ENCODE measurements around the gene PSMD13. TPM values are rescaled to one million over a fixed set of nuclear protein-coding genes. Genes with fewer than 3 reads are reported as not detected.

PSMD13 gene
- total RNA-seq, 4 donors from 2014 or later: 85.8 to 114 (median 93.5) TPM

DNA sequence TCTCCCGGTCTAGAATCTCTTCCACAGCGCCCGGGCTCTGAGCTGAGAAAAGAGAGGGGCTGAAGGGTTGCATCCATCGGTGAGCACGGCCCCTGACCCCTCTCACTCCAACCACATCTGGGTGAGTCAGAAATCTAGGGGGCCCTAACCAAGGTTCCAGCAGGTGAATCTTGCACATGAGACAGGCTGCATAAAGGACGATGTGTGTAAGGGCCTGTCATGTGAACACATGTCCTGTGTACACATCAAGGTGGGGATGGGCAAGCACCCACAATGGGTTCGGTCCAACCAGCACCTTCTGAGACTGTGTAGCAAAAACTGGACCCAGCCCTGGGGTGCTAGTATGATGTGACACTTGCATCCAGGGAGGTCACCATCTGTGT is 30.8 kb upstream of the PSMD13 start:
- Histone ChIP-seq H3K36me3 (peaks cover 0 to 65% of the 10 kb centered on the region in 2 donors), H3K4me1 (peaks cover 3 to 67% (median 31%) of the 10 kb centered on the region in 3 donors), H3K27me3 (no peaks in the 10 kb centered on the region), H3K4me3 (peak overlapping the region; percentile 97 to 99), H3K9me3 (no peaks in the 10 kb centered on the region), H3K27ac (peak overlapping the region in 3 of 4 donors; percentile 95 to 100 (median 97))
- ATAC-seq: no peak
- 68% methylated on average over 5 of the region's 7 CpGs; no CpG with 5 or more reads in 1 of the 2 donors for WGBS, 2 donors (ENCODE audit: low coverage in 1 of 2)
- TF ChIP-seq POLR2A (IDR thresholded peaks at IDR 0.05): no peak
- no peak for TF ChIP-seq POLR2AphosphoS5 (IDR thresholded peaks at IDR 0.05)
- TF ChIP-seq, protein P1, sequence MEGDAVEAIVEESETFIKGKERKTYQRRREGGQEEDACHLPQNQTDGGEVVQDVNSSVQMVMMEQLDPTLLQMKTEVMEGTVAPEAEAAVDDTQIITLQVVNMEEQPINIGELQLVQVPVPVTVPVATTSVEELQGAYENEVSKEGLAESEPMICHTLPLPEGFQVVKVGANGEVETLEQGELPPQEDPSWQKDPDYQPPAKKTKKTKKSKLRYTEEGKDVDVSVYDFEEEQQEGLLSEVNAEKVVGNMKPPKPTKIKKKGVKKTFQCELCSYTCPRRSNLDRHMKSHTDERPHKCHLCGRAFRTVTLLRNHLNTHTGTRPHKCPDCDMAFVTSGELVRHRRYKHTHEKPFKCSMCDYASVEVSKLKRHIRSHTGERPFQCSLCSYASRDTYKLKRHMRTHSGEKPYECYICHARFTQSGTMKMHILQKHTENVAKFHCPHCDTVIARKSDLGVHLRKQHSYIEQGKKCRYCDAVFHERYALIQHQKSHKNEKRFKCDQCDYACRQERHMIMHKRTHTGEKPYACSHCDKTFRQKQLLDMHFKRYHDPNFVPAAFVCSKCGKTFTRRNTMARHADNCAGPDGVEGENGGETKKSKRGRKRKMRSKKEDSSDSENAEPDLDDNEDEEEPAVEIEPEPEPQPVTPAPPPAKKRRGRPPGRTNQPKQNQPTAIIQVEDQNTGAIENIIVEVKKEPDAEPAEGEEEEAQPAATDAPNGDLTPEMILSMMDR (IDR thresholded peaks at IDR 0.05): no peak
- TF ChIP-seq EP300 (IDR thresholded peaks at IDR 0.05): no peak

- 0 to 33% methylated on average over 1 to 8 of the region's 39 CpGs for WGBS, 2 donors (ENCODE audit: low coverage in 1 of 2)
- Histone ChIP-seq H3K27ac (peak overlapping the region; percentile 95 to 100 (median 98)), H3K27me3 (no peaks in the 10 kb centered on the region), H3K36me3 (peaks cover 0 to 65% of the 10 kb centered on the region in 2 donors), H3K4me1 (peaks cover 3 to 74% (median 33%) of the 10 kb centered on the region in 3 donors), H3K4me3 (peak overlapping the region; percentile 97 to 99), H3K9me3 (no peaks in the 10 kb centered on the region)
- no peak for TF ChIP-seq POLR2A (IDR thresholded peaks at IDR 0.05)
- TF ChIP-seq POLR2AphosphoS5 (IDR thresholded peaks at IDR 0.05): no peak
- TF ChIP-seq, protein P1 (IDR thresholded peaks at IDR 0.05): no peak
- ATAC-seq: peak; percentile 32
Measured at GRCh38 chr11:206526-207207, 30.1 kb upstream of the PSMD13 start.

DNA sequence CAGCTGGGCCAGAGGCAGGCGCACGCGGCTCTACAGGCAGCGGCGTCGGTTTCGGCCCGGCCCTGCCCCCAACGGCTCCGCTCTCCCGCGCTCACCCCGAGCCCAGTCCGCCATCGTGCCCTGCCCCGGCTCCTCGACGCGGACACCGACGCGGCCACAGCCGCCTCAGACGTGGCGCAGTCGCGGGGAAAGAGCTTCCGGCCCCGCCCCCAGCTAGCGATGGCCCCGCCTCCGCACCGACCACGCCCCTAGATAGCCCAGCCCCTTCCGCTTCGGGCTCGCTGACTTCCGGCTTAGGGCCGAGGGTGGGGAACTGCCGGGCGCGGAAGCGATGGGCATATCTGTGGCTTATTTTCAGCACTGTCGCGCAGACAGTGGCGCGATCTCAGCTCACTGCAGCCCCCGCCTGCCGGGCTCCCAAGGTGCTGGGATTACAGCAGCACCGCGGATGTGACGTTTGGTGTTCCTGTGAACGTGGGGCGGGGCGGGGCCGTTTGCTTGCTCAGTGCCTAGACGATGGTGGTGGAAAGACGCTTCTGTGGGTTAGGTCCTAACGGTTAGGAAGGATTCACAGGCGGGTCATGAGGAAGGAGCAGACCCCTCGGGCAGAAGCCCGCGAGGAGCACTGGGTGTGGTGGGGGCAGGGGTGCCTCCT is 29.4 kb upstream of the PSMD13 start, which contains the start of the genes BET1L and RIC8A:
Gene BET1L (minus strand): TSS at position 192 of the 655 bp plus-strand sequence. CDS start 78 bp downstream, at position 114.
Gene RIC8A (plus strand): TSS at position 501 of the 655 bp plus-strand sequence. CDS start 1,147 bp downstream, outside the sequence.
- Histone ChIP-seq H3K36me3 (peaks cover 0 to 65% of the 10 kb centered on the region in 2 donors), H3K4me3 (peak within 1 kb of the TSS; percentile 97 to 99), H3K27ac (peak within 1 kb of the TSS; percentile 95 to 100 (median 98)), H3K4me1 (peaks cover 3 to 70% (median 33%) of the 10 kb centered on the region in 3 donors), H3K27me3 (no peaks in the 10 kb centered on the region), H3K9me3 (no peaks in the 10 kb centered on the region)
- WGBS, 2 donors (ENCODE audit: low coverage in 1 of 2): no CpG with 5 or more reads among the region's 63 CpGs
- TF ChIP-seq POLR2AphosphoS5 (IDR thresholded peaks at IDR 0.05) (peak; percentile 96), POLR2A (IDR thresholded peaks at IDR 0.05) (peak; percentile 77 to 92), EP300 (IDR thresholded peaks at IDR 0.05) (no peak)
- peak; percentile 92 for ATAC-seq

GRCh38 chr11:207863-208180 is 29.0 kb upstream of the PSMD13 start:
- 0% methylated on average over 1 of the region's 27 CpGs for WGBS, 2 donors (ENCODE audit: low coverage in 1 of 2)
- no peak for TF ChIP-seq POLR2AphosphoS5 (IDR thresholded peaks at IDR 0.05)
- TF ChIP-seq POLR2A (IDR thresholded peaks at IDR 0.05): no peak
- TF ChIP-seq, protein P1 (IDR thresholded peaks at IDR 0.05): no peak
- no peak for TF ChIP-seq EP300 (IDR thresholded peaks at IDR 0.05)
- peak overlapping the region; percentile 97 to 99 for H3K4me3 ChIP-seq
- peaks cover 3 to 66% (median 33%) of the 10 kb centered on the region in 3 donors for H3K4me1 ChIP-seq
- no peaks in the 10 kb centered on the region for H3K27me3 ChIP-seq
- ATAC-seq: peak; percentile 7
- no peaks in the 10 kb centered on the region for H3K9me3 ChIP-seq
- peaks cover 0 to 65% of the 10 kb centered on the region in 2 donors for H3K36me3 ChIP-seq
- H3K27ac ChIP-seq: peak overlapping the region; percentile 95 to 100 (median 98)

- WGBS, 2 donors (ENCODE audit: low coverage in 1 of 2): 0% methylated on average over 7 to 10 of the region's 57 CpGs
- peaks cover 0 to 65% of the 10 kb centered on the region in 2 donors for H3K36me3 ChIP-seq
- TF ChIP-seq POLR2A (IDR thresholded peaks at IDR 0.05): peak; percentile 82 to 89
- peak; percentile 69 for TF ChIP-seq POLR2AphosphoS5 (IDR thresholded peaks at IDR 0.05)
- TF ChIP-seq EP300 (IDR thresholded peaks at IDR 0.05): no peak
- TF ChIP-seq, protein P1 (IDR thresholded peaks at IDR 0.05): peak in 2 of 4 experiments; percentile 27 to 35
- H3K9me3 ChIP-seq: no peaks in the 10 kb centered on the region
- H3K4me1 ChIP-seq: peaks cover 3 to 62% (median 33%) of the 10 kb centered on the region in 3 donors
- peak; percentile 69 for ATAC-seq
- H3K27ac ChIP-seq: peak overlapping the region; percentile 95 to 100 (median 98)
- H3K27me3 ChIP-seq: no peaks in the 10 kb centered on the region
- peak overlapping the region; percentile 97 to 99 for H3K4me3 ChIP-seq
Measured at GRCh38 chr11:208181-208916, 28.4 kb upstream of the PSMD13 start.
